Kidney (tissue), 14 donors: ENCODE measurements around the gene TRPM2. TPM values are rescaled to one million over a fixed set of nuclear protein-coding genes. Genes with fewer than 3 reads are reported as not detected.

ENCODE experiments used
- DNase-seq, 5 donors: peaks; one replicate each; pipeline ENCODE4 v3.0.0-alpha.2; 2013 to 2020
- FAIRE-seq: peaks from 2 replicates; lab custom pipeline; 2012; peaks lifted over from hg19 to GRCh38; lab: Jason Lieb, UNC
- H3K27ac ChIP-seq, 2 donors: one replicate each; pipeline ENCODE4 v1.7.0; 2013; ENCODE audit warnings: low read depth in 2 of 2, low read length in 2 of 2, inconsistent platforms in 1 of 2
- H3K27me3 ChIP-seq: one replicate; pipeline ENCODE4 v1.7.1; 2013; ENCODE audit warnings: low read length, inconsistent platforms; ENCODE audit not compliant: control insufficient read depth, insufficient read depth
- H3K36me3 ChIP-seq, 3 donors: one replicate each; pipeline versions ENCODE4 v1.7.0 to v1.7.1; 2013; ENCODE audit warnings: low read length in 3 of 3, control low read depth in 1 of 3, inconsistent platforms in 1 of 3; ENCODE audit not compliant: insufficient read depth in 3 of 3, control insufficient read depth in 2 of 3
- H3K4me1 ChIP-seq, 3 donors: one replicate each; pipeline versions ENCODE4 v1.7.0 to v1.7.1; 2013; ENCODE audit warnings: low read length in 3 of 3, inconsistent platforms in 1 of 3, low read depth in 1 of 3; ENCODE audit not compliant: control insufficient read depth in 2 of 3, insufficient read depth in 2 of 3
- H3K4me3 ChIP-seq, 3 donors: one replicate each; pipeline versions ENCODE4 v1.7.0 to v1.8.1; 2013; ENCODE audit warnings: low read length in 3 of 3, control low read depth in 1 of 3, inconsistent platforms in 1 of 3
- H3K9ac ChIP-seq, 3 donors: one replicate each; pipeline versions ENCODE4 v1.7.0 to v1.7.1; 2013; ENCODE audit warnings: low read length in 3 of 3, control low read depth in 1 of 3, inconsistent platforms in 1 of 3
- H3K9me3 ChIP-seq, 3 donors: one replicate each; pipeline versions ENCODE4 v1.7.0 to v1.7.1; 2013; ENCODE audit warnings: low read length in 3 of 3, control low read depth in 1 of 3, inconsistent platforms in 1 of 3; ENCODE audit not compliant: control insufficient read depth in 2 of 3, insufficient read depth in 1 of 3
- intact Hi-C: fragments of 100-400 bp; cut with DNase I; formaldehyde crosslinking; loops from one replicate; pipeline ENCODE4 v1.11.1; 2022
- polyA plus RNA-seq: library from polyadenylated mRNA; stranded (reverse); fragments of 350-450 nt; fragmentation: Illumina TruSeq; extraction: RNeasy Lipid Tissue Mini Kit (QIAGEN cat#74804); gene quantifications from one replicate; pipeline ENCODE4 v1.2.3, GENCODE V29; 2014; ENCODE audit warnings: low read depth, low replicate concordance; ENCODE audit not compliant: insufficient read depth
- total RNA-seq: library from RNA; stranded (reverse); fragmentation: NEBNext Ultra II Directional; extraction: Animal tissue kit (Norgen Biotek cat#: 25700); gene quantifications from one replicate; pipeline ENCODE4 v1.2.1, GENCODE V29; 2021
- TF ChIP-seq, protein P1 (sequence below): IDR thresholded peaks from 3 replicates; pipeline ENCODE4 v1.5.1; 2012; ENCODE audit warnings: mild to moderate bottlenecking, moderate library complexity, borderline replicate concordance; ENCODE audit not compliant: insufficient read depth; ENCODE audit errors: extremely low read depth
- donor health status: control.
- donor health status: control.
- donor health status: control.
- donor health status: control.
- donor health status: control.
- donor health status: DM: yes; HTN: yes; CAD: no.
- donor health status: Normal renal cell carcinoma (clear cell type).

Gene TRPM2
- total and polyA plus RNA-seq, 2 donors from 2014 or later = 2.0 to 11.5 TPM

DNA sequence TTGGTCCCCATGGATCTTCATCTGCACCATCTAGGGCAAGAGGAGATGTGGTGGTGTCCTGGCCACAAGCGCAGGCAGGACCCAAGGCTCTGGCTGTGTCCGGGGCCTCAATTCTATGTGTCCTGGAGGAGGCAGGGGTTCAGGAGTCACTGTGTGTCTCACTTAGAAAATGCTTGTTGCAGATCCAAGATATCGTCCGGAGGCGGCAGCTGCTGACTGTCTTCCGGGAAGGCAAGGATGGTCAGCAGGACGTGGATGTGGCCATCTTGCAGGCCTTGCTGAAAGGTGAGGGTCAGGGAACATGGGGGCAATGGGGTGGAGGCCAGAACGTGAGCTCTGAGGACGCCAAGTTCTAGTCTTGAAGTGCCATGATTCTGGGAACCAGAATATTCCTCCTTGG lies 29.1 kb downstream of the TRPM2 start:
- Histone ChIP-seq H3K27ac (no peak overlapping the region), H3K27me3 (no peaks in the 10 kb centered on the region), H3K4me1 (no peaks in the 10 kb centered on the region), H3K9me3 (peaks cover 0 to 31% (median 6%) of the 10 kb centered on the region in 3 donors), H3K36me3 (no peaks in the 10 kb centered on the region), H3K4me3 (no peak overlapping the region), H3K9ac (no peak overlapping the region)
- intact Hi-C loops = no loop called here
- no peak for FAIRE-seq
- TF ChIP-seq, protein P1, sequence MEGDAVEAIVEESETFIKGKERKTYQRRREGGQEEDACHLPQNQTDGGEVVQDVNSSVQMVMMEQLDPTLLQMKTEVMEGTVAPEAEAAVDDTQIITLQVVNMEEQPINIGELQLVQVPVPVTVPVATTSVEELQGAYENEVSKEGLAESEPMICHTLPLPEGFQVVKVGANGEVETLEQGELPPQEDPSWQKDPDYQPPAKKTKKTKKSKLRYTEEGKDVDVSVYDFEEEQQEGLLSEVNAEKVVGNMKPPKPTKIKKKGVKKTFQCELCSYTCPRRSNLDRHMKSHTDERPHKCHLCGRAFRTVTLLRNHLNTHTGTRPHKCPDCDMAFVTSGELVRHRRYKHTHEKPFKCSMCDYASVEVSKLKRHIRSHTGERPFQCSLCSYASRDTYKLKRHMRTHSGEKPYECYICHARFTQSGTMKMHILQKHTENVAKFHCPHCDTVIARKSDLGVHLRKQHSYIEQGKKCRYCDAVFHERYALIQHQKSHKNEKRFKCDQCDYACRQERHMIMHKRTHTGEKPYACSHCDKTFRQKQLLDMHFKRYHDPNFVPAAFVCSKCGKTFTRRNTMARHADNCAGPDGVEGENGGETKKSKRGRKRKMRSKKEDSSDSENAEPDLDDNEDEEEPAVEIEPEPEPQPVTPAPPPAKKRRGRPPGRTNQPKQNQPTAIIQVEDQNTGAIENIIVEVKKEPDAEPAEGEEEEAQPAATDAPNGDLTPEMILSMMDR = no peak
- DNase-seq = peak in 1 of 5 donors; percentile 51

DNA sequence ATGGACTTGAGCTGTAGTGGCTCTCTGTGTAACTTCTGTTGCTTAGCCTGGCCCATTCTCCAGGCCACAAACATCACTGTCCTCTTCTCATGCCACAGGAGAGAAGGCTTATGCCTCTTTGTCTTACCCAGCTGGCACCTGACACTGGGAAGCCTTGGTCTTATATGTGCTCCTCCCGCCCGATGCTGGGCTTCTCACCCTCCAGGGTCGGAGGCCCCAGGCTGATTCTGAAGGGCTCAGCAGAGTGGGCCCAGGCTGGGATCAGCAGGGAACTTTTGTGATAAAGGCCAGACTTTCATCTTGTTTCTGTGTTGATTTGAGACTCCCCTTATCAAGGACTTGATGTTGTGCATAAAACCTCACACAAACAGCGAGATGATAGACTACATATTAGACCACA lies 29.8 kb downstream of the TRPM2 start:
- H3K4me1 ChIP-seq = no peaks in the 10 kb centered on the region
- H3K27me3 ChIP-seq = no peaks in the 10 kb centered on the region
- no peak overlapping the region for H3K9ac ChIP-seq
- peaks cover 0 to 31% (median 7%) of the 10 kb centered on the region in 3 donors for H3K9me3 ChIP-seq
- no peaks in the 10 kb centered on the region for H3K36me3 ChIP-seq
- no peak for FAIRE-seq
- no peak overlapping the region for H3K27ac ChIP-seq
- TF ChIP-seq, protein P1 = no peak
- H3K4me3 ChIP-seq = no peak overlapping the region
- peak in 1 of 5 donors; percentile 10 for DNase-seq
- intact Hi-C loops = no loop called here

DNA sequence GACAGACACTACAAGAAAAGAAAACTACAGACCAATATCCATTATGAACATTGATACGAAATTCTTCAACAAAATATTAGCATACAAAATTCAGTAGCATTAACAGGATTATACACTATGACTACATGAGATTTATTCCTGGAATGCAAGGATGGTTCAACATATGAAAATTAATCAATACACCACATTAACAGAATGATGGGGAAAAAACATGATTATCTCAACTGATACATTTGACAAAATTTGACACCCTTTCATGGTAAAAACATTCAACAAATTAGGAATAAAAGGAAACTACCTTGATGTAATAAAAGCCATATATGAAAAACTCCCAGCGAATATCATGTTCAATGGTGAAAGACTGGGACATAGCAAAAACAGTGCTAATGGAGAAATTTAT lies 31.5 kb downstream of the TRPM2 start:
- DNase-seq (no peak), FAIRE-seq (no peak)
- no peak overlapping the region for H3K27ac ChIP-seq
- H3K27me3 ChIP-seq = no peaks in the 10 kb centered on the region
- TF ChIP-seq, protein P1 = no peak
- H3K9me3 ChIP-seq = peaks cover 0 to 38% (median 7%) of the 10 kb centered on the region in 3 donors
- intact Hi-C loops = no loop called here
- no peaks in the 10 kb centered on the region for H3K4me1 ChIP-seq
- no peaks in the 10 kb centered on the region for H3K36me3 ChIP-seq
- no peak overlapping the region for H3K9ac ChIP-seq
- H3K4me3 ChIP-seq = no peak overlapping the region

DNA sequence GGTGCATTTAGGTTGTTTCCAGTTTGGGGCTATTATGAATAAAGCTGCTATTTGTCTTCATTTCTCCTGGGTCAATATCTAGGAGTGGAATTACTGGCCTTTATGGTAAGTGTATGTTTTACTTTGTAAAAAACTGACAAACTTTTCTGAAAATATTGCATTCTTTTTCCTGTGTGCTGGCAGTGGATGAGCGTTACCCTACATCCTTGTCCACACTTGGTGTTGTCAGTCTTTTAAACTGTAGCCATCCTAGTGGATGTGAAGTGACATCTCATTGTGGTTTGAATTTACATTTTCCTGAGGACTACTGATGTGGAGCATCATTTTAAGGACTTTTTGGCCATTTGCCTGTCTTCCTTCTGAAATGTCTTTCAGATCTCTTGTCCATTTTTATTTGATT lies 35.9 kb downstream of the TRPM2 start:
- TF ChIP-seq, protein P1 = no peak

More for the DNA sequence above, 35.9 kb downstream of the TRPM2 start:
- Histone ChIP-seq H3K4me3 (no peak overlapping the region), H3K4me1 (no peaks in the 10 kb centered on the region), H3K36me3 (no peaks in the 10 kb centered on the region), H3K9me3 (peaks cover 0 to 37% (median 7%) of the 10 kb centered on the region in 3 donors), H3K27ac (no peak overlapping the region), H3K9ac (no peak overlapping the region), H3K27me3 (no peaks in the 10 kb centered on the region)
- DNase-seq (no peak), FAIRE-seq (no peak)
- intact Hi-C loops = no loop called here
